Measurements from ENCODE around the gene PPP1R3G. TPM values are rescaled to one million over a fixed set of nuclear protein-coding genes. Genes with fewer than 3 reads are reported as not detected.

PPP1R3G gene
- total and polyA plus RNA-seq, 2 of the 4 experiments (the other 2 are of a cell fraction) = 0.10 to 0.18 TPM

GRCh38 chr6:5121956-5122355, 36.8 kb downstream of the PPP1R3G start:
- Histone ChIP-seq H4K91ac (ENCODE audit: insufficient read depth, low read depth, low read length) (no peak overlapping the region), H3K27me3 (ENCODE audit: control insufficient read depth, insufficient read depth, low read length) (no peaks in the 10 kb centered on the region), H2AK5ac (ENCODE audit: low read depth, low read length) (no peak overlapping the region), H3K23ac (ENCODE audit: low read depth, low read length) (no peak overlapping the region), H3K9me3 (ENCODE audit: control insufficient read depth, insufficient read depth, low read length) (no peaks in the 10 kb centered on the region; the same call in 1 of the 2 replicates), H3K36me3 (ENCODE audit: control insufficient read depth, insufficient read depth, low read length) (no peaks in the 10 kb centered on the region), H3K9ac (ENCODE audit: low read depth, low read length) (no peak overlapping the region), H3K4me2 (ENCODE audit: low read depth, low read length) (no peak overlapping the region), H2AK9ac (replicated peaks; ENCODE audit: low read depth, low read length, poor library complexity) (no peak overlapping the region), H3K56ac (ENCODE audit: extremely low read depth, insufficient read depth, low read length) (no peak overlapping the region), H3K4ac (ENCODE audit: low read depth, low read length) (no peak overlapping the region), H3K18ac (ENCODE audit: low read depth, low read length) (no peak overlapping the region), H2AFZ (replicated peaks; ENCODE audit: low read length, poor library complexity) (no peak overlapping the region), H3K4me3 (ENCODE audit: insufficient read depth, low read depth, low read length) (no peak overlapping the region), H2BK20ac (ENCODE audit: low read depth, low read length) (no peak overlapping the region), H3K14ac (replicated peaks; ENCODE audit: low read depth, low read length) (no peak overlapping the region), H3K4me1 (ENCODE audit: control insufficient read depth, insufficient read depth, low read length) (peaks cover 13% of the 10 kb centered on the region), H2BK5ac (ENCODE audit: low read depth, low read length, poor library complexity, severe bottlenecking) (no peak overlapping the region), H3K27ac (ENCODE audit: insufficient read depth, low read length) (no peak overlapping the region), H2BK120ac (ENCODE audit: low read depth, low read length) (no peak overlapping the region), H3K9me1 (ENCODE audit: insufficient read depth, low read length) (peaks cover 12% of the 10 kb centered on the region), H3K79me1 (ENCODE audit: low read depth in 1 of 2, low read length in 2 of 2) (peaks cover 0 to 5% of the 10 kb centered on the region in 2 experiments; a peak in 1 of 4 replicates), H4K5ac (ENCODE audit: low read depth, low read length) (no peak overlapping the region), H4K20me1 (ENCODE audit: insufficient read depth, low read length) (peaks cover 16% of the 10 kb centered on the region; the same call in 1 of the 2 replicates), H4K8ac (ENCODE audit: low read depth in 2 of 2, low read length in 2 of 2) (no peak overlapping the region), H2BK15ac (ENCODE audit: low read depth, low read length) (no peak overlapping the region)
- TF ChIP-seq FOS (IDR thresholded peaks at IDR 0.05; ENCODE audit: low read depth, low read length) (no peak), CHD1 (IDR thresholded peaks at IDR 0.05; ENCODE audit: low read depth, low read length) (no peak), SMC3 (IDR thresholded peaks at IDR 0.05; ENCODE audit: low read depth, low read length) (no peak), BHLHE40 (IDR thresholded peaks at IDR 0.05; ENCODE audit: low read depth, low read length) (no peak), ELK1 (IDR thresholded peaks at IDR 0.05; ENCODE audit: borderline replicate concordance, low read depth, low read length) (no peak), MXI1 (IDR thresholded peaks at IDR 0.05; ENCODE audit: borderline replicate concordance, low read depth, low read length) (no peak), RAD21 (IDR thresholded peaks at IDR 0.05; ENCODE audit: low read length) (no peak), CEBPB (IDR thresholded peaks at IDR 0.05; ENCODE audit: low read depth, low read length) (no peak), RCOR1 (IDR thresholded peaks at IDR 0.05; ENCODE audit: insufficient replicate concordance, low read length) (no peak), POLR2A (IDR thresholded peaks at IDR 0.05; ENCODE audit: low read depth, low read length) (no peak), NFE2L2 (IDR thresholded peaks at IDR 0.05; ENCODE audit: low read depth, low read length) (no peak), USF2 (IDR thresholded peaks at IDR 0.05; ENCODE audit: low read depth, low read length) (no peak), CTCF (conservative IDR thresholded peaks at IDR 0.05; ENCODE audit: low read depth, low read length) (no peak), MAZ (IDR thresholded peaks at IDR 0.05; ENCODE audit: borderline replicate concordance, low read depth, low read length) (no peak), MAFK (IDR thresholded peaks at IDR 0.05; ENCODE audit: low read depth, low read length) (no peak)
- ChIA-PET CTCF (no interaction called here), POLR2A (ENCODE audit: unreplicated experiment) (no interaction called here)
- ATAC-seq (ENCODE audit: low read depth) = no peak
- in situ Hi-C loops (cut with MboI; ENCODE audit: low sequenced_read_pairs) = no loop called here
- WGBS, 2 experiments (ENCODE audit: extremely low coverage in 2 of 2, insufficient read length in 1 of 2) = 95% methylated on average over 4 of the region's 7 CpGs; no CpG with 5 or more reads in 1 of the 2 experiments
- dilution Hi-C loops (cut with HindIII; ENCODE audit: low sequenced_read_pairs, unreplicated experiment) = no loop called here
- no peak for DNase-seq
- BruUV-seq (replicated peaks) = no TSS peak
- intact Hi-C loops (cut with micrococcal nuclease) = no loop called here

All from IMR-90 (cell line).